Motor neuron (in vitro differentiated cells): Measurements from ENCODE around the gene LRRC32. TPM values are rescaled to one million over a fixed set of nuclear protein-coding genes. Genes with fewer than 3 reads are reported as not detected.
"Not testable (repeated sequence)": the region's sequence is repeated elsewhere in the genome, so short reads cannot be mapped to it uniquely, and the experiment has no call there.

Source experiments
- ATAC-seq, 8 experiments: fragments of 200-7000 bp; cut with Tn5 transposase; replicated peaks in 6 of 8; 2 replicates each; pipeline ENCODE4 v1.8.0; 2021; ENCODE audit warnings: mild to moderate bottlenecking in 8 of 8, moderate library complexity in 8 of 8
- H3K27ac ChIP-seq, 2 donors: fragments of 250-450 bp; sonication (Bioruptor Pico); 2 replicates each; pipeline ENCODE4 v1.9.0; 2021; ENCODE audit warnings: antibody characterized with exemption in 2 of 2, mild to moderate bottlenecking in 2 of 2, moderate library complexity in 1 of 2
- H3K4me1 ChIP-seq, 2 donors: fragments of 250-450 bp; sonication (Bioruptor Pico); replicated peaks in 1 of 2; 2 replicates each; pipeline ENCODE4 v1.6.1; 2021; ENCODE audit warnings: antibody characterized with exemption in 2 of 2, mild to moderate bottlenecking in 2 of 2, moderate library complexity in 1 of 2
- H3K4me3 ChIP-seq, 5 donors: fragments of 250-450 bp; sonication (Bioruptor Pico); 2 replicates each; pipeline ENCODE4 v1.9.0; 2021; ENCODE audit warnings: antibody characterized with exemption in 5 of 5, mild to moderate bottlenecking in 5 of 5, moderate library complexity in 4 of 5
- WGBS, 10 experiments: fragments of 450-650 bp; shearing (Covaris generic); methylation state at CpG; one replicate each; pipeline ENCODE4 v1.0.0; 2022; 5-methylcytosine and 5-hydroxymethylcytosine counted together
- in situ Hi-C, 9 experiments: fragments of 400-800 bp; cut with MboI; loops; one replicate each; pipeline ENCODE4 v1.15.0; 2021; ENCODE audit warnings: low sequenced_read_pairs in 9 of 9, low pct_unique_long_range_greater_than_20kb in 2 of 9; ENCODE audit not compliant: unreplicated experiment in 9 of 9
- total RNA-seq, 8 experiments: library from RNA; unstranded; fragments of 300-600 nt; gene quantifications; 2 replicates each; pipeline versions ENCODE4 v1.2.3 to v1.2.4, GENCODE V29; 2022

LRRC32 gene
- total RNA-seq, 8 experiments from 2014 or later = 0.27 to 12.5 (median 0.62) TPM

- WGBS, 10 experiments = 33 to 100% (median 95%) methylated on average over 1 to 4 of the region's 8 CpGs; no CpG with 5 or more reads in 7 of the 10 experiments
- H3K4me1 ChIP-seq = peaks cover 20 to 28% of the 10 kb centered on the region in 2 donors
- no peak overlapping the region for H3K4me3 ChIP-seq
- ATAC-seq = no peak
- H3K27ac ChIP-seq = no peak overlapping the region
- in situ Hi-C loops = no loop called here
Measured at GRCh38 chr11:76656050-76656531, 14.5 kb downstream of the LRRC32 start.

- Histone ChIP-seq H3K27ac (no peak overlapping the region), H3K4me1 (peaks cover 20 to 28% of the 10 kb centered on the region in 2 donors), H3K4me3 (no peak overlapping the region)
- in situ Hi-C loops = no loop called here
- WGBS, 10 experiments = 20 to 100% (median 83%) methylated on average over 1 to 11 of the region's 15 CpGs; no CpG with 5 or more reads in 4 of the 10 experiments
- no peak for ATAC-seq
Measured at GRCh38 chr11:76655501-76656049, 15.0 kb downstream of the LRRC32 start.

GRCh38 chr11:76654980-76655379 is 15.6 kb downstream of the LRRC32 start:
- 83 to 100% (median 100%) methylated on average over 1 to 4 of the region's 4 CpGs; no CpG with 5 or more reads in 5 of the 10 experiments for whole genome bisulfite sequencing, 10 experiments
- H3K4me1 ChIP-seq = peaks cover 20 to 28% of the 10 kb centered on the region in 2 donors
- in situ Hi-C loops = no loop called here
- H3K27ac ChIP-seq = no peak overlapping the region
- ATAC-seq = no peak
- no peak overlapping the region for H3K4me3 ChIP-seq

DNA sequence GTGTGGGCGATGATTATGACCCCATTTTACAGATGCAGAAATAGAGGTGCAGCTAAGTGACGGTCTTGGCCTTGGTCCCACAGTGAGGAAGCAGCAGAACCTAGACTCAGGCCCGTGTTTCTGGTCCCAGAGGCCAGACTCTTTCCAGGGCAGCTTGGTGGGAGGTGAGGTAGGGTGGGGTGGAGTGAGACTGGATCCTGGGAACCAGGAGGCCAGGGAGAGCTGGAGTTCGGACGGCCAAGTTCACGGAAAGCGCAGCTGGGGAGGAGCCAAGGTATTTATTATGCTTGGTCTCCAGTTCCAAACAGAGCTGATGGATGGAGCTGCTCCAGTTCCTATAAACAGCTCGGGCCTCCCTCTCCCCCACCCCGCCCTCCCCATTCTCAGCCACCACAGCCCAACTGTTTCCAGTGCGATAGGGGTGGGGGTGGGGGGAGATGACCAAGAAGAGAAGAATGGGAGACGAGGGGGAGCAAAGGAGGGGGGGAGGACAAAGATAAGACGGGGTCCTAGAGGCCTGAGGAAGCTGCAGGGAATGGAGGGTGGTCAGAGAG is 16.2 kb downstream of the LRRC32 start:
- Histone ChIP-seq H3K27ac (no peak overlapping the region), H3K4me3 (no peak overlapping the region)
- 60 to 100% (median 60%) methylated on average over 1 to 2 of the region's 12 CpGs; no CpG with 5 or more reads in 7 of the 10 experiments for WGBS, 10 experiments

GRCh38 chr11:76653674-76654284 is 16.8 kb downstream of the LRRC32 start:
- WGBS, 10 experiments = 29 to 97% (median 88%) methylated on average over 2 to 6 of the region's 10 CpGs; no CpG with 5 or more reads in 3 of the 10 experiments
- ATAC-seq = peak in 5 of 8 experiments; percentile 2 to 68 (median 47)
- in situ Hi-C loops = no loop called here
- Histone ChIP-seq H3K4me1 (peaks cover 20 to 28% of the 10 kb centered on the region in 2 donors), H3K4me3 (no peak overlapping the region), H3K27ac (no peak overlapping the region)

More for the DNA sequence above, 16.2 kb downstream of the LRRC32 start:
- peak in 7 of 8 experiments; percentile 20 to 65 (median 29) for ATAC-seq
- in situ Hi-C loops = no loop called here
- H3K4me1 ChIP-seq = peaks cover 20 to 28% of the 10 kb centered on the region in 2 donors

DNA sequence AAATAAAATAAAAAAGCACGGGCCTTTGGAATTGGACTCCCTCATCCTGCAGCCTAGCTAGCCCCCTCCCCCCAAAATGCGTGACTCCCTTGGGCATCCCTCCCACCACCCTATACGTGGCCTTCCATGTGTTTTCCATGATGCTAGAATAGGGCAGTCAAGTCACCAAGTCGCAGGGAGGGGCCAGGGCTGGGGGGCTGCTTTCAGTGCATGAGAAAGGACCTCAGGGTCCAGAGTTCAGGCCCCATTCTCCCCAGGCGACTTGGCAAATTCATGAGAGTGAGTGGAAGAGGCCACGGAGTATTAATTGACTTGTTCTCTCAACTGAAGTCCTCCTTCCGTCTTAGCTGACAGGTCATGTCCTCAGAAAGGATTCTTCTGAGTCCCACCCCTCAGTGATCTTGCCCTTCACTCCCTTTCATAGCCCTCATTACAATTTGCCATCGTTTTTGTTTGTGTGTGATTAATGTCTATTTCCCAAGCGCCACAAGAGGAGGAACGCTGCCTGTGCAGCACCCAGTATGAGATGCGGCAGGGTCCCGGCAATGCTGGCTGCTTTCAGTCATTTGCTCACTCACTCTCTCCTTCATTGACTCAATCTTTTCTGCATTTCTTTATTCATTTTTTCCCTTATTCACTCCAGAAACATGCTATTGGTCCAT is 17.4 kb downstream of the LRRC32 start:
- Histone ChIP-seq H3K27ac (no peak overlapping the region), H3K4me1 (peaks cover 20 to 28% of the 10 kb centered on the region in 2 donors), H3K4me3 (no peak overlapping the region)
- WGBS, 10 experiments = 15 to 67% (median 37%) methylated on average over 1 to 9 of the region's 12 CpGs
- peak in 5 of 8 experiments; percentile 71 to 85 (median 81) for ATAC-seq
- in situ Hi-C loops = no loop called here

- in situ Hi-C loops = no loop called here
- 0 to 94% (median 79%) methylated on average over 1 to 2 of the region's 2 CpGs; no CpG with 5 or more reads in 2 of the 10 experiments for WGBS, 10 experiments
- Histone ChIP-seq H3K4me3 (no peak overlapping the region), H3K27ac (no peak overlapping the region), H3K4me1 (peaks cover 20% of the 10 kb centered on the region in 2 donors)
- no peak for ATAC-seq
Measured at GRCh38 chr11:76649851-76650372, 20.6 kb downstream of the LRRC32 start.

DNA sequence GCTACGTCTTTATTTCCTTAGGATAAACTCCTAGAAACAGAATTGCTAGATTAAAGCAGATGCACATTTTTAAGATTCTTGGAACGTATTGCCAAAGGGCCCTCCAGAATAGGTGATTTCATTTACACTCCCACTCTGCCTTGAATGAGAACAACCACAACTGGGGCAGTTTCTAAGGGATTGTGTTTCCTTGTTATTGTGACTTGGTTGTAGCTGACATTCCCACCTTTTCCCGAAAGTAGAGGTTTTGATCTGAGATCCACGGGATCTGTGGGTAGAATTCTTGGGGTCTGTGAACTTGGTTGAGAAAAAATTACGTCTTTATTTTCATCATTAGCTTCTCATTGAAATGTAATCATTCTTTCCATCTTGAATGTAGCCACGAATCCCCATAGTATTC is 21.5 kb downstream of the LRRC32 start:
- WGBS, 10 experiments = 10 to 83% (median 66%) methylated on average over 1 to 6 of the region's 6 CpGs
- in situ Hi-C loops = no loop called here
- no peak for ATAC-seq
- no peak overlapping the region for H3K27ac ChIP-seq
- H3K4me3 ChIP-seq = no peak overlapping the region
- peaks cover 13 to 15% of the 10 kb centered on the region in 2 donors for H3K4me1 ChIP-seq

- in situ Hi-C loops = no loop called here
Measured at GRCh38 chr11:76648061-76648460, 22.5 kb downstream of the LRRC32 start.

GRCh38 chr11:76646882-76647534 is 23.5 kb downstream of the LRRC32 start:
- in situ Hi-C loops = no loop called here
- H3K4me3 ChIP-seq = no peak overlapping the region
- H3K4me1 ChIP-seq = peaks cover 8 to 10% of the 10 kb centered on the region in 2 donors
- 0 to 80% (median 42%) methylated on average over 1 to 4 of the region's 4 CpGs for WGBS, 10 experiments
- H3K27ac ChIP-seq = no peak overlapping the region
- ATAC-seq = no peak

More at GRCh38 chr11:76648061-76648460, 22.5 kb downstream of the LRRC32 start:
- H3K27ac ChIP-seq = no peak overlapping the region
- no peak overlapping the region for H3K4me3 ChIP-seq
- ATAC-seq = no peak
- H3K4me1 ChIP-seq = peaks cover 4 to 5% of the 10 kb centered on the region in 2 donors

DNA sequence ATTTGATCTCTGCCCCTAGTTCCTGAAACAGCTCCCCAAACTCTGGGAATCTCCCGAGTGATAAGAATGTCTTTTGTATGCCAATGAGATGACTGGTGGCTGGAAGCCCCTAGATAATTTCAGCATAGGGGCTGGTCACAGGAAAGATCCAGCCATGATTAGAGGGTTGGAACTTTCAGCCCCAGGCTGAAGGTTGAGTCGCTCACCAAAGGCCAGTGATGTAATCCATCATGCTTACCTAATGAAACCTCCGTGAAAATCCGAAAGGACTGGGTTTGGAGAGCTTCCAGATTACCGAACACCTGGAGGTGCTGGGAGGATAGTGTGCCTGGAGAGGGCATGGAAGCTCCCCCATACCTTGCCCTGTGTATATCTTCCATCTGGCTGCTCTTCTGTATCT is 26.0 kb downstream of the LRRC32 start:
- no peak for ATAC-seq
- Histone ChIP-seq H3K27ac (no peak overlapping the region), H3K4me1 (peaks cover 10 to 21% of the 10 kb centered on the region in 2 donors), H3K4me3 (no peak overlapping the region)
- in situ Hi-C loops = no loop called here
- 59 to 100% (median 80%) methylated on average over 1 to 5 of the region's 5 CpGs; no CpG with 5 or more reads in 2 of the 10 experiments for WGBS, 10 experiments

- peaks cover 10 to 21% of the 10 kb centered on the region in 2 donors for H3K4me1 ChIP-seq
- in situ Hi-C loops, H3K4me3 ChIP-seq, ATAC-seq, H3K27ac ChIP-seq: not testable (repeated sequence)
- WGBS, 10 experiments = 80 to 100% (median 95%) methylated on average over 1 to 2 of the region's 3 CpGs; no CpG with 5 or more reads in 4 of the 10 experiments
Measured at GRCh38 chr11:76643711-76644110, 26.8 kb downstream of the LRRC32 start.
